Panc1 (cell line): Measurements from ENCODE around the gene DVL1. TPM values are rescaled to one million over a fixed set of nuclear protein-coding genes. Genes with fewer than 3 reads are reported as not detected.

Experiments used
- ATAC-seq: fragments of 200-7000 bp; cut with Tn5 transposase; 2 replicates; pipeline ENCODE4 v1.9.1; 2020; ENCODE audit warnings: mild to moderate bottlenecking, moderate library complexity
- BruUV-seq: library from RNA; stranded (reverse); fragments of 400-500 nt; replicated peaks from 2 replicates; lab custom pipeline; 2021; lab: Mats Ljungman, UMichigan
- CTCF ChIA-PET: fragments of 300-600 bp; sonication (Branson Sonifier 250); formaldehyde crosslinking; loops from one replicate; lab custom pipeline; 2022; ENCODE audit warnings: antibody characterized with exemption; lab: Charles Lee
- POLR2A ChIA-PET: fragments of 300-600 bp; sonication (Branson Sonifier 250); formaldehyde crosslinking; loops from one replicate; lab custom pipeline; 2022; ENCODE audit warnings: antibody characterized with exemption; lab: Charles Lee
- DNase-seq: peaks from one replicate; pipeline ENCODE4 v3.0.0-alpha.2; 2010; ENCODE audit warnings: low read depth, low spot score
- H3K27ac ChIP-seq: 2 replicates; pipeline ENCODE4 v1.5.1; 2011; ENCODE audit warnings: mild to moderate bottlenecking, low read length, inconsistent platforms
- H3K27me3 ChIP-seq: fragments of 200-500 bp; sonication (Bioruptor generic); 2 replicates; pipeline ENCODE4 v1.6.0; 2014; ENCODE audit warnings: low read length, inconsistent platforms; ENCODE audit not compliant: control insufficient read depth, insufficient read depth
- H3K36me3 ChIP-seq: fragments of 200-500 bp; sonication (Bioruptor generic); 2 replicates; pipeline ENCODE4 v1.5.1; 2014; ENCODE audit warnings: inconsistent platforms, mild to moderate bottlenecking, low read length, moderate library complexity; ENCODE audit not compliant: control insufficient read depth, insufficient read depth
- H3K4me1 ChIP-seq: 2 replicates; pipeline ENCODE4 v1.5.1; 2011; ENCODE audit warnings: inconsistent platforms, mild to moderate bottlenecking, low read length, moderate library complexity; ENCODE audit not compliant: control insufficient read depth, insufficient read depth
- H3K4me3 ChIP-seq, 2 experiments: 2 replicates each; pipeline ENCODE4 v1.5.1; 2011 to 2012; ENCODE audit warnings: low read depth in 2 of 2, low read length in 2 of 2, mild to moderate bottlenecking in 2 of 2, inconsistent platforms in 1 of 2, moderate library complexity in 1 of 2
- H3K9me3 ChIP-seq: fragments of 200-500 bp; sonication (Bioruptor generic); 2 replicates; pipeline ENCODE4 v1.5.1; 2014; ENCODE audit warnings: low read depth, mild to moderate bottlenecking, inconsistent platforms, low read length, moderate library complexity; ENCODE audit not compliant: control insufficient read depth, insufficient read depth
- POLR2AphosphoS5 ChIP-seq: IDR thresholded peaks from 2 replicates; pipeline ENCODE4 v1.6.1; 2012; ENCODE audit warnings: mild to moderate bottlenecking, low read depth, low read length, moderate library complexity
- SIN3A ChIP-seq: IDR thresholded peaks from 2 replicates; pipeline ENCODE4 v1.6.1; 2012; ENCODE audit warnings: low read depth, mild to moderate bottlenecking, low read length, moderate library complexity, borderline replicate concordance; ENCODE audit not compliant: insufficient read depth
- TCF7L2 ChIP-seq: IDR thresholded peaks from 2 replicates; pipeline ENCODE4 v1.6.1; 2011; ENCODE audit warnings: mild to moderate bottlenecking, low read depth, low read length, inconsistent platforms
- in situ Hi-C: cut with HindIII; loops from 2 replicates; pipeline ENCODE4 v1.10.0; 2016; ENCODE audit warnings: low sequenced_read_pairs, low pct_unique_long_range_greater_than_20kb
- intact Hi-C: fragments of 100-400 bp; cut with micrococcal nuclease; formaldehyde crosslinking; loops from one replicate; pipeline ENCODE4 v1.10.0; 2022; ENCODE audit not compliant: unreplicated experiment
- total RNA-seq: library from RNA; stranded (reverse); gene quantifications from one replicate; pipeline ENCODE4 v1.2.1, GENCODE V29; 2021; ENCODE audit not compliant: unreplicated experiment
- TF ChIP-seq, protein P1 (sequence below), 2 experiments: IDR thresholded peaks; 2 replicates each; pipeline ENCODE4 v1.6.1; 2011 to 2012; ENCODE audit warnings: low read depth in 2 of 2, control low read depth in 1 of 2, low read length in 1 of 2, mild to moderate bottlenecking in 1 of 2, moderate library complexity in 1 of 2; ENCODE audit not compliant: insufficient read depth in 1 of 2
- TF ChIP-seq, protein P2 (sequence below): fragments of 450-650 bp; IDR thresholded peaks from 2 replicates; pipeline ENCODE4 v1.5.1; 2017; ENCODE audit warnings: mild to moderate bottlenecking

DVL1 gene
- total RNA-seq, 1 experiment from 2014 or later = 144 TPM

DNA sequence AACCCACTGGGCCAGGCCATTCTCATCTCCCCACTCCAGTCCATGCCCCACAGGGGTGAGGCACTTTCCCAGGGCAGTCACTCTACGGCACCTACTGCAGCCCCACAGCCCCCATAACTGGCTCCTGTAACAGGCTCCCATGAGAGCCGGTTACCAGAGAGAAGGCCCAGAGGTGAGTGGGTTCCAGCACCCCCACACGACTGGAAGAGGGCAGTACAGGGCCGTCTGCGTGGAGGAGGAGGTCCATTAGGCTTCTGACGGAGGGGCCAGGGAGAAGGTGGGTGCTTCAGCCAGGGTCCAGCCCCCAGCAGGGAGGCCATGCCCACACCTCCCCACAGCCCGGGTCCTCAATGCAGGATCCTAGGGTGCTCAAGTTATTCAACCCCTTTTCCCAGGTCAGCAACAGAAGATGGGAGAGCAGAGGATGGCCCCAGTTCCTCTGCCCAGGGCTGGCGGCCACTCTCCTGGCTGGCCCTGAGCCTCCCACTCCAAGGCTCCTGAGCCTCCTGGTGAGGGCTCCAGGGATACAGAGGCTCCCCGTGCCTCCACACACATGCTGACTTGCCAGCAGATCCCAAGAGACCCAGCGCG, 43.1 kb downstream of the DVL1 start:
- DNase-seq (no peak), ATAC-seq (no peak)
- intact Hi-C loops (no loop called here), in situ Hi-C loops (no loop called here)
- Histone ChIP-seq H3K9me3 (no peaks in the 10 kb centered on the region), H3K27me3 (no peaks in the 10 kb centered on the region), H3K27ac (peak overlapping the region; percentile 57), H3K4me3 (peak overlapping the region in 1 of 2 experiments; percentile 61; a peak in 2 of 4 replicates), H3K36me3 (no peaks in the 10 kb centered on the region; the same call in 1 of the 2 replicates), H3K4me1 (peaks cover 41% of the 10 kb centered on the region)
- TF ChIP-seq SIN3A (no peak), TCF7L2 (no peak), POLR2AphosphoS5 (no peak)
- TF ChIP-seq, protein P1, sequence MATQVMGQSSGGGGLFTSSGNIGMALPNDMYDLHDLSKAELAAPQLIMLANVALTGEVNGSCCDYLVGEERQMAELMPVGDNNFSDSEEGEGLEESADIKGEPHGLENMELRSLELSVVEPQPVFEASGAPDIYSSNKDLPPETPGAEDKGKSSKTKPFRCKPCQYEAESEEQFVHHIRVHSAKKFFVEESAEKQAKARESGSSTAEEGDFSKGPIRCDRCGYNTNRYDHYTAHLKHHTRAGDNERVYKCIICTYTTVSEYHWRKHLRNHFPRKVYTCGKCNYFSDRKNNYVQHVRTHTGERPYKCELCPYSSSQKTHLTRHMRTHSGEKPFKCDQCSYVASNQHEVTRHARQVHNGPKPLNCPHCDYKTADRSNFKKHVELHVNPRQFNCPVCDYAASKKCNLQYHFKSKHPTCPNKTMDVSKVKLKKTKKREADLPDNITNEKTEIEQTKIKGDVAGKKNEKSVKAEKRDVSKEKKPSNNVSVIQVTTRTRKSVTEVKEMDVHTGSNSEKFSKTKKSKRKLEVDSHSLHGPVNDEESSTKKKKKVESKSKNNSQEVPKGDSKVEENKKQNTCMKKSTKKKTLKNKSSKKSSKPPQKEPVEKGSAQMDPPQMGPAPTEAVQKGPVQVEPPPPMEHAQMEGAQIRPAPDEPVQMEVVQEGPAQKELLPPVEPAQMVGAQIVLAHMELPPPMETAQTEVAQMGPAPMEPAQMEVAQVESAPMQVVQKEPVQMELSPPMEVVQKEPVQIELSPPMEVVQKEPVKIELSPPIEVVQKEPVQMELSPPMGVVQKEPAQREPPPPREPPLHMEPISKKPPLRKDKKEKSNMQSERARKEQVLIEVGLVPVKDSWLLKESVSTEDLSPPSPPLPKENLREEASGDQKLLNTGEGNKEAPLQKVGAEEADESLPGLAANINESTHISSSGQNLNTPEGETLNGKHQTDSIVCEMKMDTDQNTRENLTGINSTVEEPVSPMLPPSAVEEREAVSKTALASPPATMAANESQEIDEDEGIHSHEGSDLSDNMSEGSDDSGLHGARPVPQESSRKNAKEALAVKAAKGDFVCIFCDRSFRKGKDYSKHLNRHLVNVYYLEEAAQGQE (IDR thresholded peaks at IDR 0.05; ENCODE audit: insufficient read depth in 1 of 2, low read depth in 2 of 2, low read length in 1 of 2) = no peak
- TF ChIP-seq, protein P2, sequence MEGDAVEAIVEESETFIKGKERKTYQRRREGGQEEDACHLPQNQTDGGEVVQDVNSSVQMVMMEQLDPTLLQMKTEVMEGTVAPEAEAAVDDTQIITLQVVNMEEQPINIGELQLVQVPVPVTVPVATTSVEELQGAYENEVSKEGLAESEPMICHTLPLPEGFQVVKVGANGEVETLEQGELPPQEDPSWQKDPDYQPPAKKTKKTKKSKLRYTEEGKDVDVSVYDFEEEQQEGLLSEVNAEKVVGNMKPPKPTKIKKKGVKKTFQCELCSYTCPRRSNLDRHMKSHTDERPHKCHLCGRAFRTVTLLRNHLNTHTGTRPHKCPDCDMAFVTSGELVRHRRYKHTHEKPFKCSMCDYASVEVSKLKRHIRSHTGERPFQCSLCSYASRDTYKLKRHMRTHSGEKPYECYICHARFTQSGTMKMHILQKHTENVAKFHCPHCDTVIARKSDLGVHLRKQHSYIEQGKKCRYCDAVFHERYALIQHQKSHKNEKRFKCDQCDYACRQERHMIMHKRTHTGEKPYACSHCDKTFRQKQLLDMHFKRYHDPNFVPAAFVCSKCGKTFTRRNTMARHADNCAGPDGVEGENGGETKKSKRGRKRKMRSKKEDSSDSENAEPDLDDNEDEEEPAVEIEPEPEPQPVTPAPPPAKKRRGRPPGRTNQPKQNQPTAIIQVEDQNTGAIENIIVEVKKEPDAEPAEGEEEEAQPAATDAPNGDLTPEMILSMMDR = peak; percentile 31; the same call in 1 of the 2 replicates
- POLR2A ChIA-PET = no interaction called here
- CTCF ChIA-PET = no interaction called here
- BruUV-seq = no TSS peak

DNA sequence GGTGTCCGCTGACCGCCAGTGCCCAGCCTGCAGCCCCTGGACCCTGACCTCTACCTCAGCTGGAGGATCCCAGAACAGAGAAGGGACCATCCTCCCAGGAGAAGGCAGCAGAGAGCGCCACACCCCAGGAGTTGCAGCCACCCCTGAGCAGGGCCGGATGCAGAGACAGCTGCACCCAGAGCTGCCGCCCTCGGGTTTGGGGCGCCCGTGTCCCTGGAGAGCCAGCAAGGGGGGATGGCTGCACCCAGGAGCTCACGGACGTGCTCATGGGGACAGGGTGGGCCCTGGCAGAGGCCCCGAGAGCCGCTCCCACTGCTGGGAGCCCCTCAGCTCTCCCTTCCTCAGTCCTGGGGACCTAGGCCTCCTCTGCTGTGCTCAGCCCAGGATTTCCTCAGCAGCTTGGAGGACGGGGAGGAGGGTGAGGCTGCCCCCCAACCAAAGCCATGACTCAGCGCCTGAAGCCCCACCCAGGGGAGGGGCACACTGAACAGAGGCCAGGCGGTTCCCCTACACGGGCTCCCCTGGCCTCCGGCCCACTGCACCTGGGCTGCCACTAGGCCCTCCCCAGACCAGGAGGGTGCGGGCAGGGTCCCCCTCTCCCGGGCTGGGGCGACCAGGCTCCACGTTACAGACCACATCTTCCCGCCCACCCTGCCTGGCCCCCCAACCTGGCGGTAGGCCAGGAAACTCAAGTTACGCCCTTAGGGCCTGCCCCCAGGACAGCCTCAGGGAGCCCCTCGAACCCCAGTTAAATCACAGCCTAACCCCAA, 43.7 kb downstream of the DVL1 start:
- Histone ChIP-seq H3K9me3 (no peaks in the 10 kb centered on the region), H3K36me3 (no peaks in the 10 kb centered on the region; the same call in 1 of the 2 replicates), H3K4me1 (peaks cover 41% of the 10 kb centered on the region), H3K4me3 (no peak overlapping the region), H3K27me3 (no peaks in the 10 kb centered on the region), H3K27ac (peak overlapping the region; percentile 59)
- intact Hi-C loops = no loop called here
- POLR2A ChIA-PET = no interaction called here
- TF ChIP-seq, protein P2 = peak; percentile 42
- TF ChIP-seq, protein P1 (IDR thresholded peaks at IDR 0.05; ENCODE audit: insufficient read depth in 1 of 2, low read depth in 2 of 2, low read length in 1 of 2) = no peak
- no TSS peak for BruUV-seq
- CTCF ChIA-PET = no interaction called here
- DNase-seq (no peak), ATAC-seq (no peak)
- in situ Hi-C loops = no loop called here
